Neural crest cell (in vitro differentiated cells): ENCODE measurements around the gene SENP3. TPM values are rescaled to one million over a fixed set of nuclear protein-coding genes. Genes with fewer than 3 reads are reported as not detected.

Source experiments
- DNase-seq: peaks from one replicate; pipeline ENCODE4 v3.0.0; 2021; ENCODE audit warnings: low read depth, mixed read lengths, low spot score
- H3K27ac Mint-ChIP-seq: one replicate; pipeline ENCODE4 v1.8.0; 2021; ENCODE audit warnings: mild to moderate bottlenecking, mixed read lengths; ENCODE audit not compliant: unreplicated experiment
- H3K27me3 Mint-ChIP-seq: 2 replicates; pipeline ENCODE4 v1.8.0; 2021; ENCODE audit warnings: low read depth, mild to moderate bottlenecking, mixed read lengths
- H3K36me3 Mint-ChIP-seq: 2 replicates; pipeline ENCODE4 v1.8.0; 2021; ENCODE audit warnings: low read depth, mild to moderate bottlenecking, mixed read lengths
- H3K4me1 Mint-ChIP-seq: 2 replicates; pipeline ENCODE4 v1.8.0; 2021; ENCODE audit warnings: mixed read lengths
- H3K4me3 Mint-ChIP-seq: one replicate; pipeline ENCODE4 v1.8.0; 2021; ENCODE audit warnings: mild to moderate bottlenecking, mixed read lengths
- H3K9me3 Mint-ChIP-seq: 2 replicates; pipeline ENCODE4 v1.8.0; 2021; ENCODE audit warnings: mixed read lengths
- CTCF ChIP-seq: fragments of 200-600 bp; sonication (generic); conservative IDR thresholded peaks from 2 replicates; pipeline ENCODE4 v1.5.0; 2021; ENCODE audit warnings: antibody characterized with exemption, mild to moderate bottlenecking
- total RNA-seq: library from RNA; stranded (reverse); gene quantifications from 2 replicates; pipeline ENCODE4 v1.2.1, GENCODE V29; 2021

Gene SENP3
- total RNA-seq, 1 donor from 2014 or later, result 83.7 TPM

DNA sequence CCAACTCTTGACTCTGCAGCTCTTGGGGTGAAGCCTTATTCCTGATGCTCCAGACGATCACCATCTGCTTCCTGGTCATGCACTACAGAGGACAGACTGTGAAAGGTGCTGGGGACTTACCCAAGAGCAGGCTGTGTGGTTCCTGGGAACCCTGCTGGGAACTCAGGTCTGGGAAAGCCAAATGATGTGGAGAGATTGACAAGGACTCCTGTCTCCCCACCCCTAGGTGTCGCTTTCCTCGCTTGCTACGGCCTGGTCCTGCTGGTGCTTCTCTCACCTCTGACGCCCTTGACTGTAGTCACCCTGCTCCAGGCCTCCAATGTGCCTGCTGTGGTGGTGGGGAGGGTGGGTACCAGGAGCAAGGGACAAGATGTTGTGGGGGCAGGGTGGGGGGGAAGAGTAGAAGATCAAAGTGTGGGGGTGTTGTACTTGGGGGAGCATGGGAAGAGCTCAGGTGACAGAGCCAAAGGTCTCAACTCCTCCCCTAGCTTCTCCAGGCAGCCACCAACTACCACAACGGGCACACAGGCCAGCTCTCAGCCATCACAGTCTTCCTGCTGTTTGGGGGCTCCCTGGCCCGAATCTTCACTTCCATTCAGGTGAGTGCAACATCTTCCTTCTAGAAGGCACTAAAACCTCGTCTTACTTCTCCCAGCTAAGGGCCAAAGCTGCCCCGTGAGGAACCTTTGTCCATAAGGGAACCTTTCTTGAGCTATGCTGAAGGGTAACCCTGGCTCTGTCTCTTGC lies 25.1 kb downstream of the SENP3 start:
- H3K27me3 Mint-ChIP-seq, result peaks cover 13% of the 10 kb centered on the region
- peaks cover 30% of the 10 kb centered on the region for H3K4me1 Mint-ChIP-seq
- no peak overlapping the region for H3K27ac Mint-ChIP-seq
- peak overlapping the region; percentile 73 for H3K4me3 Mint-ChIP-seq
- peak; percentile 25 for TF ChIP-seq CTCF
- H3K9me3 Mint-ChIP-seq, result no peaks in the 10 kb centered on the region
- peaks cover 13% of the 10 kb centered on the region for H3K36me3 Mint-ChIP-seq
- no peak for DNase-seq

DNA sequence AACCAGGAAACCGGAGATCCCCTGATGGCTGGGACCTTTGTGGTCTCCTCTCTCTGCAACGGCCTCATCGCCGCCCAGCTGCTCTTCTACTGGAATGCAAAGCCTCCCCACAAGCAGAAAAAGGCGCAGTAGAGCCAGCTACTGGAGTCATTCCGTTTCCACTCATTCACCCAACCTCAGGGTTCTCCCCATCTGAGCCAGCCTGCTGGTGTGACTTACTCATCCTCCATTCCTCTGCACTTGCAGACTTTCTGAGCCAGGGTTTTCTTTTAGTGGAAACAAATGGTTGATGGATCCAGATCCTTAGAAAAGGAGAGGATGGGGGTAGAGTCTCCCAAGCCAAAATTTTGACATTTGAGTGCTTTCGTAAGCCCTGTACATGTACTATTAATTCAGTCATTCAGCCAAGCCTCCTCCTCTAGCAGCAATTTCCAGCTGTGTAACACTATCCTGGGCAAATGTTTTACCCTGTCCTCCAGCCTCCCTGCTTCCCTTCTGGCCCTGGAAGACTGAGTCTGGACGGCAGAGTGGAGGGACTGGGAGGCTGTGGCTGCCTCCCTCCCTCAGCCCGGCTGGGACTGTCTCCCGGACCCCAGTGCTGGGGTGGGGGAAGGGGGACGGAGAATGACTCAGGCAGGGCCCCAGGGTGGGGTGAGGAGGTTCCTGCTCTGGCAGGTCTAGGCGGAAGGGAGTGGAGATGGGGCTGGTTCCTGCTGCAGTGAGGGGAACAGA lies 25.9 kb downstream of the SENP3 start:
- no peak for TF ChIP-seq CTCF
- Mint-ChIP-seq H3K4me3 (peak overlapping the region; percentile 73), H3K4me1 (peaks cover 25% of the 10 kb centered on the region), H3K27me3 (peaks cover 10% of the 10 kb centered on the region), H3K9me3 (no peaks in the 10 kb centered on the region), H3K27ac (peak overlapping the region; percentile 43), H3K36me3 (peaks cover 10% of the 10 kb centered on the region)
- DNase-seq, result no peak

DNA sequence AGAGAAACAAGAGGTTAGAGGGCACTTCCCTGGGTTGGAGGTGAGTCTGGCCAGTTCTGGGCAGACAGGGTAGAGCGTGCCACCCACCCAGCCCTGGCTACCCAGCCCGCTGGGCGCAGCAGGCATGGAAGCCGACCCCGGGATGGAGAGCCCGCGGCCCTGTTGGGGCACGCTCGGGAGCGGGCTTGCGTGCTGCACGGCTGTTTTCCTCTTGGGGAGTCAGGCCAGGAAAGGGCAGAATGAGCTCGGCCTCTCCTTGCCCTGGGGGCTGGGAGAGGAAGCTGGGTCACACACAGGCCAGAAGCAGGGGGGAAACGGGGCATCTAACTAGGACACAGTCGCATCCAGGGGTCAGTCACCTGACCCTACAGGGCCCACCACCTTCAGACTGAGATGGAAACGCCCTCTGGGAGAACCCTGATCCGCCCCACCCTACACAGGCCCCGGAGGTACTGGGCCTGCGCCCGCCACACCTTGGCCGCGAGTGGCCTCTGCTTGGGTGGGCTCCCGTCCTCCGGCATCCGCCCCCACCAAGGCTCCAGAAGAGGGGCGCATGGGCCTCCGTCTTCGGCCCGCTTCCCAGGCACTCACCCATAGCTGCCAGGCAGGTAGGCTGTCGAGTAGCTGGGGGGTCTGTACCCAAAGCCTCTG lies 27.0 kb downstream of the SENP3 start:
- Mint-ChIP-seq H3K27ac (no peak overlapping the region), H3K9me3 (no peaks in the 10 kb centered on the region), H3K4me3 (no peak overlapping the region), H3K36me3 (peaks cover 13% of the 10 kb centered on the region), H3K27me3 (peaks cover 9% of the 10 kb centered on the region), H3K4me1 (peaks cover 20% of the 10 kb centered on the region)
- TF ChIP-seq CTCF, result no peak
- no peak for DNase-seq

- Mint-ChIP-seq H3K4me3 (peak overlapping the region; percentile 75), H3K36me3 (peaks cover 19% of the 10 kb centered on the region), H3K27me3 (peaks cover 6% of the 10 kb centered on the region), H3K9me3 (no peaks in the 10 kb centered on the region), H3K4me1 (peaks cover 13% of the 10 kb centered on the region), H3K27ac (no peak overlapping the region)
- TF ChIP-seq CTCF, result peak; percentile 81
- peak; percentile 68 for DNase-seq
These were observed 27.6 kb downstream of the SENP3 start for GRCh38 chr17:7589204-7589868.
